Stimulated activated CD8-positive, alpha-beta memory T cell treated with anti-CD3 and anti-CD28 coated beads, Interleukin-15, amount 100 ng/mL, for 24 hours (primary cell): Measurements from ENCODE around the gene ARL2BP.

Experiments
- DNase-seq: peaks from one replicate; pipeline ENCODE4 v3.0.0-alpha.2; 2020; ENCODE audit warnings: low read depth

ARL2BP gene

DNA sequence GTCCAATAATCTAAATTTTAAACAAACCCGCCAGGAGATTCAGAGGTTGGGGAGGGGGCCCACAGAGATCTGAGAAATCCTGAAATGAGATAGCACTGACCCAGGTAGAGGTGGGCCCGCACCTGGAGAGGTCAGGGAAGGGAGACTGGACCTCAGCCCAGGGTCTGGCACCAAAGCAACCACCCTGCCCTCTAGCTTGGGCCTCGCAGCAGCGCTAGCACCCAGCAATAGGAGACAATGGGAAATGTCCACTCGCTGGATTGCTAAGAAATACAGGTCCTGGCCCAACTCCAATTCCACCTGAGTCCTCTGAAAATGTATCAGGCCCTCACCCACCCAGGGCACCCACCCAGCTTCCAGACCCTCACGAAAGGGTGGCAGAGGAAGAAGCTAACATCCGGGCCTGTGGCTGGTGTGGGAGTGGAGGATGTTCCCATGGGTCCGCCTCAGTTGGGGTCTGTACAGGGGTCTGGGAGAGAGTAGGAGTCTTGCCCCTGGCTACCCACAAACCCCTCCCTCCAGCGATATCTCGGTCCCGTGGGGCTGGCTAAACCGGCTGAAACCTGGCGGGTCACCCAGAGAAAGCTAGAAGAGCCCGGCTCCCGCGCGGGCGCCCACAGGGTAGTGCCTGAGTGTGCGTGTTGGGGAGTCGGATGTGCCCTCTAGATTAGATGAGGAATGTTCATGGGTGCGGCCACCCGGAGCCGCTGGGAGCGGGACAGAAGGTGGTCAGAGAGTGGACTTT, 38.3 kb downstream of the ARL2BP start:
- DNase-seq, result no peak

DNA sequence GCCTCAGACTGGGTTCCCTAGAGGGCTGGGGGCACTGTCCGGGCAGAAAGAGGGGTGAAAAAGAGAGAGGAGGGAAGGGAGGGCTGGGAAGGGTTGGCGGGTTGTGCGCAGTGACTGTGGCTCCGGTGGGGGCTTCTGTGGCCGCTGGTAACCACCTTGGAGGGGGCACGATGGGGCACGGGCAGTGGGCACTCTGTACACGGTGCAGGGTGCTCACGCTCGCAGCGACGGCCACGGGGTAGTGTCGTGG, 38.8 kb downstream of the ARL2BP start:
- DNase-seq, result no peak

DNA sequence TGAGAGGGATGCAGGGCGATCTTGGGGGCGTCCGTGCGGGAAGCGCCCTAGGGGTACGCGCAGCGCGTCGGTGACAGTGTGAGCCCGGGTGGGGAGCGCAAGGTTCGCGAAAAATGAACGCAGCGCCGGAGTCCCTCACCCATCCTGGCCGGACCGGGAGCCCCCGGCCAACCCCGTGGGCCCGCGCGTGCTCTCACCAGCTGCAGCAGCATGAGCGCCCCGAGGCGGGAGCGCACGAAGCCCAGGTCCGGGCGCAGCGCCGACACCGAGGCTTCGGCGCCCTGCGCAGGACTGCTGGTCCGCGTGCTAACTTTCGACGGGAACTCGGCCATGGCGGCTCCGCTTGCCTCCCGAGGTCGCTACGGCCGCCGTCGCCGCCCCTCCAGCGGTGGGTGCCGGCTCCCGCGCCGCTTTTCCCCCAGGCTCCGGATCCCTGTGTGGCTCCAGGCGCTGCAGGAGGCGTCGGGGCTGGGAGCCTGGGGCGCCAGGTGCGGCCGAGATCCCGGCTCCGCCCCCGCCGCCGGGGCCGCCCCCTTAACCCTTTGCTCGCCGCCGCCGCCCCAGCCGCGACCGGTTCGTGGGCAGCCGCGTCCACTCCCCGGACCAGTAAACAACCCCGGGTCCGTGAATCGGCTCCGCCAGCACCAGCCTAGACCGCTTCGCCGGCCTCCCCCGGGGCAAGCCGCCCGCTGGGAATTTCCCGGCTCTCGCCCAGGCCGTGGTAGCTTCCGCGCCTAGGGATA, 39.3 kb downstream of the ARL2BP start, which contains the start of gene PLLP:
TSS of gene PLLP (minus strand) at position 464 of the 743 bp plus-strand sequence. CDS start at position 332, 132 bp downstream.
- no peak for DNase-seq

DNA sequence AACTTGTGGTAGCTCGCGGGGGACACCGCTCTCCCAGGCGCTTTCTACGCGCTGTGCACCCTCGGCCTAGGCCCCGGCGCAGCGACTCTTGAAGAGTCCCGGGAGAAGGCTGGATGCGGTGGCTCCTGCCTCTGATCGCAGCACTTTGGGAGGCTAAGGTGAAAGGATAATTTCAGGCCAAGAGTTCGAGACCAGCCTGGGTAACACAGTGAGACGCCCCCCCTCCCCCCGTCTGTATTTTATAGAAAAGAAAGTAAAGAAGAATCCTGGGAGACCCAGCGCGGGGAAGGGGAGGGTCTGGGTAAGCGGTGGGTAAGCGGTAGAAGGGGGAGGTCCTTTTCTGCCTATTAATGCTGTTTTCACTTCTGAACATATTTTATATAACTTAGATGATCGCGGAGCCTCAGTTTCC, 39.9 kb downstream of the ARL2BP start:
- no peak for DNase-seq

DNA sequence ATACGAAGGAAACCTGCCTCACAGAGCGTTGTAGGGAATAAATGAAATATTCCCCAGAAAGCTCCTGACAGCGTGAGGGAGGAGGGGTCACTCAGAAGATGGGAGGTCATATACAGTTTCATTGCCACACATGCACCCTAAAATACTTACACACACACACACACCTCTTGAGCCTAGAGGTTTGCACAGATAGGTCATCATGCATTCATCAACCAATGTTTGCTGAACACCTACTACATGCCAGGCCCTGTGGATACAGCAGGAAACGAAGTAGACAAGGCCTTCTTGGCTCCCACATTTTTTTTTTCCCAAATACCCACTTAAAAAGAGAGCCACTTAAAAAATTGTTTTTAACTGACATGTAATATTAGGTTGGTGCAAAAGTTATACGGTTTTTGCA, 40.3 kb downstream of the ARL2BP start:
- DNase-seq, result no peak

DNA sequence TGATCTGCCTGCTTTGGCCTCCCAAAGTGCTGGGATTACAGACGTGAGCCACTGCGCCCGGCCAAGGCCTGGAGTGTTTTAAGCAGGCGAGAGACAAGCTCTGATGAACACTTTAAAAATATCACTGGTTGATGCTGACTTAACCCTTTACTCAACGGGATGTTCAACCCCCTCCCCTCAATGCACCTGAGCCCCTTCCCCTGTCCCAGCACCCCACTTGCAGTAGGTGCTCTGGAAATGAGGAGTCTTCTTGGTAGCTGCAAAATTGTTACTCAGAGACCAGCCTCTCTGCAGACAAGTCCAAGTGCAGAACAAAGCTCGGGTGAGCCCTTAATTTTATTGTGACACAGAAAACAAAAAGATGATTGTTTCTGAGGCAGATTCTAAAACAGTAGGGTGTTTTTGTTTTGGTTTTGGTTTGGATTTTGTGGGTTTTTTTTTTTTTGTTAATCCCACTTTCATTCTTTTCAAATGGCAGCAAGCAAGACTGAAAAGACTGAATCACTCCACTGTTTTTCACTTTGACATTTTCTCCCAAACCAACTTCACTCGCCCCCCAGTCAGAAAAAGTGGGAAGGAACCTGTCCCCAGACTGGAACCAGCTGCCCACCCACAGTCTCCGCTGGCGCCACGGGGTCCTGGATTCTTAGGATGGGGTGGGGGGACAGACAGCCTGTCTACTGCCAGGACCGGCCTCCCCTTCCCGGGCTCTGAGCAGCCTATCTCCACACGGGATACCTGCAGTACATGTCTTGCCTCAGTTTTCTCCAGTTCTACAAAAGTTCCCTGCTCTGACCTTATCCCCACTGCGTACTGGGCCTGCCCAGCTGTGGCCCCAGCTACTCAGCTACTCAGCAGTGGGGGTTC, 44.6 kb downstream of the ARL2BP start:
- DNase-seq, result no peak

DNA sequence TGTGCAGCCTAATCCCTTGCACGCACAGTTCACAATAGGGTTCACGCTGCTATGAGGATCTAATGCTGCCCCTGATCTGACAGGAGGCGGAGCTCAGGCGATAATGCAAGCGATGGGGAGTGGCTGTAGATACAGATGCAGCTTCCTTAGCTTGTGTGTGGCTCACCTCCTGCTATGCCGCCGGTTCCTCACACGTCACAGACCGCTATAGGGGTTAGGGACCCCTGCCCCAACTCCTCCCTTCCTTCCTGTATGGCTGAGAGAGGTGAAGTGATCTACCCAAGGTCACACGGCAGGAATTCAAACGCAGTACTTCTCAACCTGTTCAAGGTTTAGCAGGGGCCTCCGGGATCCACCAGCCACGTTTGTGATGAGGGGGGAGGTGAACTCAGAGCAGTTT, 52.8 kb downstream of the ARL2BP start:
- no peak for DNase-seq

DNA sequence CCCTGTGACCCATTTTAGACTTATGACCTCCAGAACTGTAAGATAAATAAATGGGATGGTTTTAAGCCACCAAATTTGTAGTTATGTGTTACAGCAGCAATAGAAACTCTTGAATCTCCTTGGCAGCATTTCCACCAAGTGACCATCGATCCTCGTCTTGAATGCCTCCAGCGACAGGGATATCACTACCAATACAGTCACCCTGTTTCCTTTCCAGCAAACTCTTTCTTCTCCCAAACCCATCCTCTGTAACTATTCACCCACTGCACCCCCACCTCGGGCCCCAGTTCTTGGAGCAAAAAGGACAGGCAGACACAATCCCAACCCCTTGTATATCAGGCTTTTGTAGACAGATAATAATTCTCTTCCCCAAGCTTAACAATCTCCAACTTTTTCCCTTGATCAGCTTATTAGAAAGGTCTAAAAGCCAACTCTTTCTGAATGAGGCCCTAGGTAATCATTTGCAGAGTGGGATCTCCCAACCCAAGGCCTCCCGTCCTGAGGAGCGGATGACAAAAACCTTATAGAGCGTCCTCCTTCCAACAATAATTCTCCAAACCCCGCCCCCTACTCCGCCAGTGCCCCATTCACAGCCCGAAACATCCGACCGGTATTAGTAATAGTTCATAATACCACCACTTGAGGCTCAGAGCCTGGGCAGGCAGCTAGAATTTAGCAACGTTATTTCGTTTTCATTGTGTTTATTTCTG, 54.1 kb downstream of the ARL2BP start:
- DNase-seq, result no peak

DNA sequence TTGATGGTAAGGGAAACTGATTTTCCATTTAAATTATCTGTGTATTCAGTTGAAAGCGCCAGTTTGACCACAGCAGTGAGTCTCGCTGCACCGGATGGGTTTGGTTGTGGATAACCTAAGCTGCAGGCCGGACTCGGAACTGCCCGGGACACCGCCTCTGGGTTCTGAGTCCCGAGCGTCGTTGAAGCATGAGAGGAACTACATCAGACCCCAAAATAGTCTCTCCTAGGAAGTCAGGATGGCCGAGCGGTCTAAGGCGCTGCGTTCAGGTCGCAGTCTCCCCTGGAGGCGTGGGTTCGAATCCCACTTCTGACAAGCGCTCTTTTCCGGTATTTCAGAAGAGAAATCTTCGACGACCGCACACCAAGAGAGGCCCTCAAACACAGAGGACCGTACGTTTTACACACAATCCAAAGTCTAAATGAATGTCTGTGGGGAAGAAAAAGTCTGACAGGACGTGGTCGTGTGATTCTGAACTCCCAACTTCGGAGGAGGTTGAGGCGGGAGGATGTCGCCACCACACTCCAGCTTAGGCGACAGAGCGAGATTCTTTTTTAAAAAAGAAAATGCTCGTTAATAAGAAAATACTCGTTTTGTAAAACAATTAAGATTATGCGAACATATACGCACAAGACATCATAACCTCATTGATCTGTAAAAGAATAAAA, 54.8 kb downstream of the ARL2BP start:
- peak; percentile 62 for DNase-seq

DNA sequence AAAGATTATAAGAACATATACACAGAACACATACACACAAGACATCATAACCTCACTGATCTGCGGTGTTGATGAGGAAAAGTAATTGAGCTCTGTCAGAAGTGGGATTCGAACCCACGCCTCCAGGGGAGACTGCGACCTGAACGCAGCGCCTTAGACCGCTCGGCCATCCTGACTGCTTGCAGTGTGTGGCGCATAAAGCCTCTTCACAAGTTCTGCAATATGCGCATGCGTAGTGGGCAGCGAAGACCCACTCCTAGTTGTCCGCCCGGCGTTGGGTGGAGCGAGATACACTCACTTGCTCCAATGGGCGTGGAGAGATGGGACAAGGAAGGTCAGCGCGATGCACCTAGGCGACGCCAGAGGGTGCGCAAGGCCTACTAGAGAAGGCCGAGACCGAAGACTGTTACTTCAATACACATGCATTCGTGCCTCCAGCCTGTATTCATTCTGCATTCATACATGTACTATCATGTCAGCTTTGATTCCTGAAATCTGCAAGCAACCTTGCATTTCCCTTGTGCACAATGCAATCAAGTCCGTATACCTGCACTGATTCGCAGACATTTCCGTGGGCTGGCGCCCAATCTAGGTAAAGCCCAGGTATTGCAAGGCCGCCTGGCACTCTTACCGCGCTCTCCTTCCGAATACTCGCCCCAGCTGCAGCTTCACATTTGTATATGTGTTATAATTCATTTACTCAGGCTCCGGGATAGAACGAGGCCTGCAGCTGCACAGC, 55.5 kb downstream of the ARL2BP start:
- peak; percentile 97 for DNase-seq

DNA sequence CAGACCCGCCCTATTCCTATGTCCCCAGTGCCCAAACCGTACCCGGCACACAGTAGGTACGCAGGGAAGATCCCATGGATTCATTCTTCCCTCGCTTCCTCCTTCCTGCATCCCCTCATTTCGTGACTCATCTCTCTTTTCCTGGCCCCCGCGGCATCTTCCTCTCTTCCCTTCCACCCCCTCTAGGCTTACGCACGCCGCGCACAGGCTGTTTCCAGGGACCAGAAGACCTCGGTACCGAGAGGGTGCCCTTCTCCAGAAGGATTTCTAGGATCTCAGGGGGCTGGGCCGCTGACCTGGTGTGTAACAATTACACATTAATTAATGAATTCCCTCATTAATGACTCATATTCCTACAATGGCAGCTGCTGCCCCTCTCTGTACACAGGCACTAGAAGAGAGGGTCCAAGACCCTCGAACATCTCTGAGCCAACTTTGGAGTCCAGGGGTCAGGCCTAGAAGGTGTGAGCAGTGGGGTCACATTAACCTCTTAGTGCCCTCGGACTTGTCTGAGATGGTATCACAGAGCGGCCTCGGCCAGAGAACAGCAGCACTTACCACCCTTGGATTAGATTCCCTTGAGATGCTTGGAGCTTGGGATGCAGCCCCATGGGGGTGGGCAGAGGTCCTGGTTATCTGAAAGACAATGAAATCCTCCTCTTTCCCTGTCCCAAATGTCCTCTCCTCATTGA, 56.2 kb downstream of the ARL2BP start:
- DNase-seq, result no peak
